HCT116 (cell line): Measurements from ENCODE around the gene TRMT10B. TPM values are rescaled to one million over a fixed set of nuclear protein-coding genes. Genes with fewer than 3 reads are reported as not detected.

ENCODE experiments used
- ATAC-seq: fragments of 200-7000 bp; cut with Tn5 transposase; 2 replicates; pipeline ENCODE4 v1.9.1; 2020; ENCODE audit warnings: mild to moderate bottlenecking, moderate library complexity
- BruUV-seq: library from RNA; stranded (reverse); fragments of 400-500 nt; replicated peaks from 2 replicates; lab custom pipeline; 2021; lab: Mats Ljungman, UMichigan
- CTCF ChIA-PET: fragments of 300-600 bp; sonication (Branson Sonifier 250); formaldehyde crosslinking; loops from one replicate; lab custom pipeline; 2021; ENCODE audit warnings: antibody characterized with exemption; lab: Charles Lee
- POLR2A ChIA-PET: fragments of 300-600, 350-600 bp; sonication (Branson Sonifier 250); formaldehyde crosslinking; loops from one replicate; lab custom pipeline; 2021; ENCODE audit warnings: antibody characterized with exemption; lab: Charles Lee
- RAD21 ChIA-PET, 2 experiments: fragments of 300-600 bp; sonication (Branson Sonifier 250); formaldehyde crosslinking; loops; one replicate each; lab custom pipeline; 2023; ENCODE audit warnings: low total read pairs in 2 of 2; ENCODE audit not compliant: uncharacterized antibody in 2 of 2, unreplicated experiment in 2 of 2, low non-redundant PET in 1 of 2; lab: Charles Lee
- DNase-seq: peaks from one replicate; pipeline ENCODE4 v3.0.0-alpha.2; 2010; ENCODE audit warnings: low read depth, low spot score
- H2AFZ ChIP-seq: fragments of 200-600 bp; shearing (Covaris generic), sonication (generic); 2 replicates; pipeline ENCODE4 v1.6.1; 2017; ENCODE audit warnings: low read depth, mixed run types, mixed read lengths, antibody characterized with exemption, low read length; ENCODE audit not compliant: poor library complexity, severe bottlenecking
- H3K27ac ChIP-seq: 2 replicates; pipeline ENCODE4 v1.5.1; 2012; ENCODE audit warnings: low read depth, low read length
- H3K27me3 ChIP-seq: fragments of 200-600 bp; sonication (generic); 2 replicates; pipeline ENCODE4 v1.6.1; 2016; ENCODE audit warnings: mixed run types, low read length, mixed read lengths; ENCODE audit not compliant: insufficient read depth
- H3K36me3 ChIP-seq, 2 experiments: fragments of 200-500 bp in 1 of 2; fragments of 200-600 bp in 1 of 2; sonication (Bioruptor generic) in 1 of 2; sonication (generic) in 1 of 2; 2 replicates each; pipeline versions ENCODE4 v1.5.1 to v1.6.1; 2014 to 2016; ENCODE audit warnings: low read length in 2 of 2, inconsistent platforms in 1 of 2, mixed read lengths in 1 of 2, mixed run types in 1 of 2; ENCODE audit not compliant: insufficient read depth in 2 of 2, control insufficient read depth in 1 of 2
- H3K4me1 ChIP-seq, 2 experiments: fragments of 200-600 bp in 1 of 2; sonication (generic) in 1 of 2; 2 replicates each; pipeline versions ENCODE4 v1.5.1 to v1.6.1; 2012 to 2017; ENCODE audit warnings: low read length in 2 of 2, inconsistent platforms in 1 of 2, mild to moderate bottlenecking in 1 of 2, mixed read lengths in 1 of 2, mixed run types in 1 of 2, moderate library complexity in 1 of 2; ENCODE audit not compliant: insufficient read depth in 2 of 2, control insufficient read depth in 1 of 2
- H3K4me2 ChIP-seq: fragments of 200-600 bp; sonication (generic); 2 replicates; pipeline ENCODE4 v1.6.1; 2017; ENCODE audit warnings: mixed run types, low read length, mixed read lengths
- H3K4me3 ChIP-seq, 2 experiments: fragments of 200-600 bp in 1 of 2; sonication (generic) in 1 of 2; replicated peaks in 1 of 2; 2 replicates each; pipeline ENCODE4 v1.5.1; 2011 to 2016; ENCODE audit warnings: low read length in 2 of 2, control low read depth in 1 of 2, low read depth in 1 of 2, mild to moderate bottlenecking in 1 of 2, mixed read lengths in 1 of 2, mixed run types in 1 of 2
- H3K79me2 ChIP-seq: fragments of 200-600 bp; sonication (generic); 2 replicates; pipeline ENCODE4 v1.6.1; 2017; ENCODE audit warnings: mild to moderate bottlenecking, mixed run types, low read length, moderate library complexity, mixed read lengths; ENCODE audit not compliant: insufficient read depth
- H3K9ac ChIP-seq: fragments of 200-600 bp; sonication (generic); 2 replicates; pipeline ENCODE4 v1.6.1; 2016; ENCODE audit warnings: low read length, mixed read lengths
- H3K9me2 ChIP-seq: fragments of 200-600 bp; sonication (generic), shearing (Covaris generic); 2 replicates; pipeline ENCODE4 v1.6.1; 2017; ENCODE audit warnings: mixed run types, mild to moderate bottlenecking, moderate library complexity; ENCODE audit not compliant: insufficient read depth
- H3K9me3 ChIP-seq, 2 experiments: fragments of 200-500 bp in 1 of 2; fragments of 200-600 bp in 1 of 2; sonication (Bioruptor generic) in 1 of 2; sonication (generic) in 1 of 2; 2 replicates each; pipeline ENCODE4 v1.6.1; 2014 to 2017; ENCODE audit warnings: low read length in 2 of 2, mixed read lengths in 2 of 2, inconsistent platforms in 1 of 2, low read depth in 1 of 2, mild to moderate bottlenecking in 1 of 2, mixed run types in 1 of 2, moderate library complexity in 1 of 2; ENCODE audit not compliant: control insufficient read depth in 1 of 2, insufficient read depth in 1 of 2
- H4K20me1 ChIP-seq: fragments of 200-600 bp; sonication (generic), shearing (Covaris generic); 2 replicates; pipeline ENCODE4 v1.6.1; 2017; ENCODE audit warnings: mixed run types, mild to moderate bottlenecking, moderate library complexity; ENCODE audit not compliant: insufficient read depth
- CBX3 ChIP-seq: IDR thresholded peaks from 2 replicates; pipeline ENCODE4 v1.6.1; 2012; ENCODE audit warnings: low read depth
- ELF1 ChIP-seq: IDR thresholded peaks from 2 replicates; pipeline ENCODE4 v1.6.1; 2012; ENCODE audit warnings: low read depth, borderline replicate concordance
- FOSL1 ChIP-seq: IDR thresholded peaks from 2 replicates; pipeline ENCODE4 v1.6.1; 2012; ENCODE audit warnings: low read depth
- JUND ChIP-seq: IDR thresholded peaks from 2 replicates; pipeline ENCODE4 v1.6.1; 2012
- POLR2A ChIP-seq: IDR thresholded peaks from 2 replicates; pipeline ENCODE4 v1.7.0; 2011; ENCODE audit warnings: borderline replicate concordance; ENCODE audit not compliant: insufficient read depth, insufficient read length; ENCODE audit errors: extremely low read depth
- POLR2AphosphoS5 ChIP-seq: IDR thresholded peaks from 2 replicates; pipeline ENCODE4 v1.6.1; 2011; ENCODE audit warnings: mild to moderate bottlenecking, low read depth, low read length, moderate library complexity
- RAD21 ChIP-seq: IDR thresholded peaks from 2 replicates; pipeline ENCODE4 v1.6.1; 2012; ENCODE audit warnings: low read depth, mild to moderate bottlenecking
- SIN3A ChIP-seq: IDR thresholded peaks from 2 replicates; pipeline ENCODE4 v1.6.1; 2012; ENCODE audit warnings: low read depth
- SP1 ChIP-seq: IDR thresholded peaks from 2 replicates; pipeline ENCODE4 v1.6.1; 2012; ENCODE audit warnings: low read depth
- SRF ChIP-seq: IDR thresholded peaks from 2 replicates; pipeline ENCODE4 v1.6.1; 2012; ENCODE audit warnings: low read depth
- TCF7L2 ChIP-seq: IDR thresholded peaks from 2 replicates; pipeline ENCODE4 v1.7.0; 2011; ENCODE audit warnings: borderline replicate concordance, inconsistent platforms; ENCODE audit not compliant: insufficient read depth, insufficient read length; ENCODE audit errors: extremely low read depth
- YY1 ChIP-seq: IDR thresholded peaks from 2 replicates; pipeline ENCODE4 v1.6.1; 2011; ENCODE audit warnings: low read length, low read depth, moderate library complexity, mild to moderate bottlenecking; ENCODE audit not compliant: insufficient replicate concordance; ENCODE audit errors: extremely low read depth
- ZFX ChIP-seq: fragments of 450-650 bp; IDR thresholded peaks from 2 replicates; pipeline ENCODE4 v1.6.1; 2017
- intact Hi-C: fragments of 100-400 bp; cut with micrococcal nuclease; formaldehyde crosslinking; loops from 2 replicates; pipeline ENCODE4 v1.10.0; 2022
- total RNA-seq: library from RNA; stranded (reverse); gene quantifications from one replicate; pipeline ENCODE4 v1.2.1, GENCODE V29; 2021; ENCODE audit not compliant: unreplicated experiment
- TF ChIP-seq, protein P1 (sequence below): IDR thresholded peaks from 2 replicates; pipeline ENCODE4 v1.6.1; 2012; ENCODE audit warnings: low read depth
- TF ChIP-seq, protein P2 (sequence below): IDR thresholded peaks from 2 replicates; pipeline ENCODE4 v1.6.1; 2012
- TF ChIP-seq, protein P3 (sequence below), 3 experiments: fragments of 200-600 bp in 1 of 3; sonication (generic) in 1 of 3; IDR thresholded peaks in 2 of 3; conservative IDR thresholded peaks in 1 of 3; 2 replicates each; pipeline ENCODE4 v1.5.1; 2012 to 2017; ENCODE audit warnings: low read depth in 2 of 3, low read length in 2 of 3, antibody characterized with exemption in 1 of 3, borderline replicate concordance in 1 of 3, control low read depth in 1 of 3, mild to moderate bottlenecking in 1 of 3, mixed read lengths in 1 of 3, mixed run types in 1 of 3, moderate library complexity in 1 of 3; ENCODE audit not compliant: insufficient read depth in 1 of 3
- TF ChIP-seq, protein P4 (sequence below): IDR thresholded peaks from 2 replicates; pipeline ENCODE4 v1.6.1; 2012
- TF ChIP-seq, protein P5 (sequence below): IDR thresholded peaks from 2 replicates; pipeline ENCODE4 v1.6.1; 2011; ENCODE audit warnings: mild to moderate bottlenecking, low read length, moderate library complexity; ENCODE audit not compliant: insufficient replicate concordance; ENCODE audit errors: extremely low read depth

The TRMT10B gene
- total RNA-seq, 1 experiment from 2014 or later, result 5.5 TPM

DNA sequence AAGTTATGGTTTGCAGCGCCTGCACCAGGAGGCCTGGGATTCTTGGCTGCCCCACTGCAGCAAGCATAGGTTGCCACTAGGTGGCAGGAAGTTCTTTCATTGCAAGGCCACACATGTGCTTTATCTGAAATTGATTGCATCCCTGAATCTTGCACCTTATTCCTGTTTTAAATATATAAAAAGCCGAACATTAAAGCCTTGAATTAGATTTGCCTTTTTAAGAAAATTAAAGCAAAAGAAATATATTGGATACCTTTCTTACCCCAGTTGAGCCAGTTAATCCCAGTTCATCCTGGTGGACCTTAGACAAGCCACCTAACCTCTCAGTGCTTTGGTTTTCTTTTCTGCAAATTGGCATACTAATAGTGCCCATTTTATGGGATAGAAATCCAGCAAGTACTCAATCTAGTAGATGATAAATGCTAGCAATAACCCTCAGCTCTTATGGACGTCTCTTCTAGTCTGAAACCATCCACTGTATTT lies 6.3 kb upstream of the TRMT10B start (continued):
- no peak for TF ChIP-seq POLR2A
- no peak for TF ChIP-seq SRF

DNA sequence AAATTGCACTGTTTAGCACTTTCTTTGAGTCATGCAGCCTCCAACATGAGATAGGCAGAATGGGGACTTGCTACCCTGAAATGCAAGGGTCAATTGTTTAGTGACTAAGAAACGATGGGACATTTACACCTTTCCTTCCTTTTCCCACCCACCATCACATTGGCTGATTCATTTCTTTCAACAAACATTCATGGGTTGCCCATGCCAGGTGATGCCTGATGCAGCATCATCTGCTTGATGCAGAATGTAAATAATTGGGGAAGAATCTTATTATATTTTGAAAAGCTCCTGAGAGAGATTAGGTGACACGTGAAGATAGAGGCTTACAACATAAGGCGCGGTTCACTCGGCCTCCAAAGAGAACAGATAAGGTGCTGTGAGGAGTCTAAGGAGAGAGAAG lies 4.5 kb upstream of the TRMT10B start:
- CTCF ChIA-PET, result no interaction called here
- no peak overlapping the region for H3K4me3 ChIP-seq
- no peaks in the 10 kb centered on the region for H3K36me3 ChIP-seq
- H3K9me2 ChIP-seq, result no peaks in the 10 kb centered on the region
- no peaks in the 10 kb centered on the region for H3K27me3 ChIP-seq
- H3K9me3 ChIP-seq, result no peaks in the 10 kb centered on the region
- BruUV-seq, result no TSS peak
- no peak for DNase-seq
- no peaks in the 10 kb centered on the region for H3K79me2 ChIP-seq
- intact Hi-C loops, result loop anchor here (5.0 to 10.0 kb wide), 2 partner anchors 167 to 264 kb away; partner anchors contain the start of gene POLR1E
- RAD21 ChIA-PET, result no interaction called here
- POLR2A ChIA-PET, result no interaction called here
- H4K20me1 ChIP-seq, result no peaks in the 10 kb centered on the region
- no peak overlapping the region for H2AFZ ChIP-seq
- no peak overlapping the region for H3K9ac ChIP-seq
- TF ChIP-seq ZFX (no peak), FOSL1 (no peak), TCF7L2 (no peak), SIN3A (no peak), POLR2A (no peak), ELF1 (no peak), POLR2AphosphoS5 (no peak), YY1 (no peak), SRF (no peak), CBX3 (no peak), SP1 (no peak), RAD21 (no peak), JUND (no peak)
- TF ChIP-seq, protein P1, sequence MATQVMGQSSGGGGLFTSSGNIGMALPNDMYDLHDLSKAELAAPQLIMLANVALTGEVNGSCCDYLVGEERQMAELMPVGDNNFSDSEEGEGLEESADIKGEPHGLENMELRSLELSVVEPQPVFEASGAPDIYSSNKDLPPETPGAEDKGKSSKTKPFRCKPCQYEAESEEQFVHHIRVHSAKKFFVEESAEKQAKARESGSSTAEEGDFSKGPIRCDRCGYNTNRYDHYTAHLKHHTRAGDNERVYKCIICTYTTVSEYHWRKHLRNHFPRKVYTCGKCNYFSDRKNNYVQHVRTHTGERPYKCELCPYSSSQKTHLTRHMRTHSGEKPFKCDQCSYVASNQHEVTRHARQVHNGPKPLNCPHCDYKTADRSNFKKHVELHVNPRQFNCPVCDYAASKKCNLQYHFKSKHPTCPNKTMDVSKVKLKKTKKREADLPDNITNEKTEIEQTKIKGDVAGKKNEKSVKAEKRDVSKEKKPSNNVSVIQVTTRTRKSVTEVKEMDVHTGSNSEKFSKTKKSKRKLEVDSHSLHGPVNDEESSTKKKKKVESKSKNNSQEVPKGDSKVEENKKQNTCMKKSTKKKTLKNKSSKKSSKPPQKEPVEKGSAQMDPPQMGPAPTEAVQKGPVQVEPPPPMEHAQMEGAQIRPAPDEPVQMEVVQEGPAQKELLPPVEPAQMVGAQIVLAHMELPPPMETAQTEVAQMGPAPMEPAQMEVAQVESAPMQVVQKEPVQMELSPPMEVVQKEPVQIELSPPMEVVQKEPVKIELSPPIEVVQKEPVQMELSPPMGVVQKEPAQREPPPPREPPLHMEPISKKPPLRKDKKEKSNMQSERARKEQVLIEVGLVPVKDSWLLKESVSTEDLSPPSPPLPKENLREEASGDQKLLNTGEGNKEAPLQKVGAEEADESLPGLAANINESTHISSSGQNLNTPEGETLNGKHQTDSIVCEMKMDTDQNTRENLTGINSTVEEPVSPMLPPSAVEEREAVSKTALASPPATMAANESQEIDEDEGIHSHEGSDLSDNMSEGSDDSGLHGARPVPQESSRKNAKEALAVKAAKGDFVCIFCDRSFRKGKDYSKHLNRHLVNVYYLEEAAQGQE, result no peak
- TF ChIP-seq, protein P2, sequence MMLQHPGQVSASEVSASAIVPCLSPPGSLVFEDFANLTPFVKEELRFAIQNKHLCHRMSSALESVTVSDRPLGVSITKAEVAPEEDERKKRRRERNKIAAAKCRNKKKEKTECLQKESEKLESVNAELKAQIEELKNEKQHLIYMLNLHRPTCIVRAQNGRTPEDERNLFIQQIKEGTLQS, result no peak
- TF ChIP-seq, protein P3, sequence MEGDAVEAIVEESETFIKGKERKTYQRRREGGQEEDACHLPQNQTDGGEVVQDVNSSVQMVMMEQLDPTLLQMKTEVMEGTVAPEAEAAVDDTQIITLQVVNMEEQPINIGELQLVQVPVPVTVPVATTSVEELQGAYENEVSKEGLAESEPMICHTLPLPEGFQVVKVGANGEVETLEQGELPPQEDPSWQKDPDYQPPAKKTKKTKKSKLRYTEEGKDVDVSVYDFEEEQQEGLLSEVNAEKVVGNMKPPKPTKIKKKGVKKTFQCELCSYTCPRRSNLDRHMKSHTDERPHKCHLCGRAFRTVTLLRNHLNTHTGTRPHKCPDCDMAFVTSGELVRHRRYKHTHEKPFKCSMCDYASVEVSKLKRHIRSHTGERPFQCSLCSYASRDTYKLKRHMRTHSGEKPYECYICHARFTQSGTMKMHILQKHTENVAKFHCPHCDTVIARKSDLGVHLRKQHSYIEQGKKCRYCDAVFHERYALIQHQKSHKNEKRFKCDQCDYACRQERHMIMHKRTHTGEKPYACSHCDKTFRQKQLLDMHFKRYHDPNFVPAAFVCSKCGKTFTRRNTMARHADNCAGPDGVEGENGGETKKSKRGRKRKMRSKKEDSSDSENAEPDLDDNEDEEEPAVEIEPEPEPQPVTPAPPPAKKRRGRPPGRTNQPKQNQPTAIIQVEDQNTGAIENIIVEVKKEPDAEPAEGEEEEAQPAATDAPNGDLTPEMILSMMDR (IDR thresholded peaks at IDR 0.05 in 2 of 3, conservative IDR thresholded peaks at IDR 0.05 in 1 of 3; ENCODE audit: borderline replicate concordance in 1 of 3, insufficient read depth in 1 of 3, low read depth in 2 of 3, low read length in 2 of 3), result no peak
- TF ChIP-seq, protein P4, sequence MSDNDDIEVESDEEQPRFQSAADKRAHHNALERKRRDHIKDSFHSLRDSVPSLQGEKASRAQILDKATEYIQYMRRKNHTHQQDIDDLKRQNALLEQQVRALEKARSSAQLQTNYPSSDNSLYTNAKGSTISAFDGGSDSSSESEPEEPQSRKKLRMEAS, result no peak
- TF ChIP-seq, protein P5, sequence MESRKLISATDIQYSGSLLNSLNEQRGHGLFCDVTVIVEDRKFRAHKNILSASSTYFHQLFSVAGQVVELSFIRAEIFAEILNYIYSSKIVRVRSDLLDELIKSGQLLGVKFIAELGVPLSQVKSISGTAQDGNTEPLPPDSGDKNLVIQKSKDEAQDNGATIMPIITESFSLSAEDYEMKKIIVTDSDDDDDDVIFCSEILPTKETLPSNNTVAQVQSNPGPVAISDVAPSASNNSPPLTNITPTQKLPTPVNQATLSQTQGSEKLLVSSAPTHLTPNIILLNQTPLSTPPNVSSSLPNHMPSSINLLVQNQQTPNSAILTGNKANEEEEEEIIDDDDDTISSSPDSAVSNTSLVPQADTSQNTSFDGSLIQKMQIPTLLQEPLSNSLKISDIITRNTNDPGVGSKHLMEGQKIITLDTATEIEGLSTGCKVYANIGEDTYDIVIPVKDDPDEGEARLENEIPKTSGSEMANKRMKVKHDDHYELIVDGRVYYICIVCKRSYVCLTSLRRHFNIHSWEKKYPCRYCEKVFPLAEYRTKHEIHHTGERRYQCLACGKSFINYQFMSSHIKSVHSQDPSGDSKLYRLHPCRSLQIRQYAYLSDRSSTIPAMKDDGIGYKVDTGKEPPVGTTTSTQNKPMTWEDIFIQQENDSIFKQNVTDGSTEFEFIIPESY, result no peak
- peaks cover 5 to 11% of the 10 kb centered on the region in 2 experiments; a peak in 3 of 4 replicates for H3K4me1 ChIP-seq
- ATAC-seq, result no peak
- no peak overlapping the region for H3K27ac ChIP-seq
- no peak overlapping the region for H3K4me2 ChIP-seq
